Measurements from ENCODE around the gene RAB41. TPM values are rescaled to one million over a fixed set of nuclear protein-coding genes. Genes with fewer than 3 reads are reported as not detected.

RAB41 gene
- total and polyA plus RNA-seq, 8 donors = 0.71 to 1.9 (median 1.3) TPM; not detected in 2

- no peak overlapping the region for H3K27ac ChIP-seq
- intact Hi-C loops (cut with DNase I) = no loop called here
- H3K36me3 ChIP-seq = no peaks in the 10 kb centered on the region
- no peak for TF ChIP-seq CTCF (IDR thresholded peaks at IDR 0.05)
- H3K4me1 ChIP-seq = no peaks in the 10 kb centered on the region
- H3K9me3 ChIP-seq = no peaks in the 10 kb centered on the region
- no peak overlapping the region for H3K4me3 ChIP-seq
- DNase-seq (no peak), ATAC-seq (no peak)
- H3K27me3 ChIP-seq = no peaks in the 10 kb centered on the region
These were observed 26.5 kb upstream of the RAB41 start for GRCh38 chrX:70255452-70255851.

- intact Hi-C loops (cut with DNase I) = no loop called here
- DNase-seq = no peak
- H3K27me3 ChIP-seq = no peaks in the 10 kb centered on the region
- no peak for ATAC-seq
- TF ChIP-seq CTCF (IDR thresholded peaks at IDR 0.05) = no peak
- H3K9me3 ChIP-seq = no peaks in the 10 kb centered on the region
- H3K4me1 ChIP-seq = no peaks in the 10 kb centered on the region
- H3K36me3 ChIP-seq = no peaks in the 10 kb centered on the region
- no peak overlapping the region for H3K27ac ChIP-seq
- no peak overlapping the region for H3K4me3 ChIP-seq
These were observed 24.3 kb upstream of the RAB41 start for GRCh38 chrX:70257423-70258288.

GRCh38 chrX:70260104-70260503, 21.9 kb upstream of the RAB41 start, which contains the start of gene P2RY4:
Gene P2RY4 (minus strand): TSS chrX:70260204. CDS start chrX:70259624, 580 bp downstream.
- ATAC-seq (no peak), DNase-seq (no peak)
- intact Hi-C loops (cut with DNase I) = no loop called here

GRCh38 chrX:70262952-70263567, 18.9 kb upstream of the RAB41 start:
- ATAC-seq (peak; percentile 95), DNase-seq (peak in 2 of 4 donors; percentile 28 to 39)
- intact Hi-C loops (cut with DNase I) = no loop called here
- H3K27ac ChIP-seq = no peak overlapping the region
- no peaks in the 10 kb centered on the region for H3K9me3 ChIP-seq
- no peaks in the 10 kb centered on the region for H3K4me1 ChIP-seq
- TF ChIP-seq CTCF (IDR thresholded peaks at IDR 0.05) = peak; percentile 22 to 25
- no peak overlapping the region for H3K4me3 ChIP-seq
- no peaks in the 10 kb centered on the region for H3K36me3 ChIP-seq
- no peaks in the 10 kb centered on the region for H3K27me3 ChIP-seq

More at GRCh38 chrX:70260104-70260503, 21.9 kb upstream of the RAB41 start, which contains the start of gene P2RY4:
- no peak within 1 kb of the TSS for H3K4me3 ChIP-seq
- no peak for TF ChIP-seq CTCF (IDR thresholded peaks at IDR 0.05)
- H3K36me3 ChIP-seq = no peaks in the 10 kb centered on the region
- H3K27ac ChIP-seq = no peak within 1 kb of the TSS
- no peaks in the 10 kb centered on the region for H3K27me3 ChIP-seq
- H3K9me3 ChIP-seq = no peaks in the 10 kb centered on the region
- no peaks in the 10 kb centered on the region for H3K4me1 ChIP-seq

- H3K4me1 ChIP-seq = no peaks in the 10 kb centered on the region
- no peak for TF ChIP-seq CTCF (IDR thresholded peaks at IDR 0.05)
- no peaks in the 10 kb centered on the region for H3K9me3 ChIP-seq
- DNase-seq = no peak
- no peaks in the 10 kb centered on the region for H3K27me3 ChIP-seq
- no peak overlapping the region for H3K4me3 ChIP-seq
- intact Hi-C loops (cut with DNase I) = no loop called here
- ATAC-seq = no peak
- H3K27ac ChIP-seq = no peak overlapping the region
- H3K36me3 ChIP-seq = no peaks in the 10 kb centered on the region
These were observed 17.2 kb upstream of the RAB41 start for GRCh38 chrX:70264784-70265183.

All from left lung (tissue), 10 donors.